GM18909 (cell line): ENCODE measurements around the gene PDC.
A peak's percentile ranks its signal among the peaks of the same experiment; 100 is the strongest.
"Not testable (repeated sequence)": the region's sequence is repeated elsewhere in the genome, so short reads cannot be mapped to it uniquely, and the experiment has no call there.

ENCODE experiments used
- ATAC-seq: cut with Tn5 transposase; IDR thresholded peaks from one replicate; pipeline ENCODE4 v1.9.1; 2021; ENCODE audit warnings: mild to moderate bottlenecking; ENCODE audit not compliant: unreplicated experiment, poor library complexity

PDC gene

GRCh38 chr1:186404454-186405051 lies 56.4 kb downstream of the PDC start:
- peak; percentile 53 for ATAC-seq

GRCh38 chr1:186403632-186404031 lies 57.3 kb downstream of the PDC start:
- no peak for ATAC-seq

GRCh38 chr1:186401446-186401845 lies 59.5 kb downstream of the PDC start:
- not testable (repeated sequence) for ATAC-seq
